SK-N-MC (cell line): ENCODE data around the gene TANC1.

ENCODE experiments used
- EZH2 ChIP-seq: fragments of 200-600 bp; sonication (generic); IDR thresholded peaks from one replicate; pipeline ENCODE4 v1.6.1; 2017; ENCODE audit warnings: antibody characterized with exemption
- POLR2AphosphoS5 ChIP-seq: IDR thresholded peaks from 2 replicates; pipeline ENCODE4 v1.6.1; 2012; ENCODE audit warnings: mild to moderate bottlenecking, low read depth, low read length, borderline replicate concordance

DNA sequence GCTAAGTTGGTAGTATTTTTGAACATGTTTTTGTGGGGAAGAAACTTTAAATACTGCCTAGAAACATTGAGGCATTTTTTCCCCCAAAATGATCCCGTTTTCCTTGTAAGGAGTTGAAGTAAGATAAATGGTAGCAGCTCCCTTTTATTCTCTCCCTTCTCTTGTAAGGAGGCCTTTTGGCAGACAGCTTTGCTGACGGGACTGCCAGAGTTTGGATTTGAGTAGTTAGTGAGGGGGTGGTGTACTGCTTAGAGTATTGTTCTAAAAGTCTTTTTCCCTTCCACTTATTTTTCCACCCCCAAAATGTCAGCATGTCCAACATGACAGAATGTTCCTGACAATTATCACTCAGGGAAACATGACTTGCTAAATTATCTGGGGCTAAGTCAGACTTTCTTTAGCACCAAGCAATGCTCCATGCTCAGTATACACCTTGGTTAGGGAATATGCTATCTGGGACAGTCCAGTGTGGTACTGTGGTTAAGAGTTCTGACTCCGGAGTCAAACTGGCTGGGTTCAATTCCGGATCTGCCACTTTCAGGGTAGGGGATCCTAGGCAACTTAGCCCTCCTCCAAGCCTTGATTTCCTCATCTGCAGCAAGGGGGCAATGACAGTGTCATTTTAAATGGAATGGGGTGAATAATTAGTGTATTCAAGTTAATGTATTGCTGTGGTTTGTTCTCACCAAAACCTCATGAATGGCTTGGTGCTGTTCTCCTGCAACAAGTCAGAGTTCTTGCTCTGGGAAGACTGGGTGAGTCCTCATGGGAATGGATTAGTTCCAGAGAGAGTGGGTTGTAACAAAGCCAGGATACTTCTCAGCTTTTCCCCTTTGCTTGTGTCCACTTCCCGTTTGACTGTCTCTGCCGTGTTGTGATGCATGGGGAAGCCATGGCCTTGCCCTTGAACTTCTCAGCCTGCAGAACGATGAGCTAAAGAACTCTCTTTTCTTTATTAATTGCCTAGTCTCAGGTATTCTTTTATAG, 116.2 kb downstream of the TANC1 start:
- TF ChIP-seq POLR2AphosphoS5 (no peak), EZH2 (no peak)
